SW 1271 (cell line): ENCODE measurements around the gene MTHFS.

Source experiments
- DNase-seq, 2 experiments: peaks; one replicate each; lab custom pipeline; 2025; lab: John Stamatoyannopoulos, UW

MTHFS gene

DNA sequence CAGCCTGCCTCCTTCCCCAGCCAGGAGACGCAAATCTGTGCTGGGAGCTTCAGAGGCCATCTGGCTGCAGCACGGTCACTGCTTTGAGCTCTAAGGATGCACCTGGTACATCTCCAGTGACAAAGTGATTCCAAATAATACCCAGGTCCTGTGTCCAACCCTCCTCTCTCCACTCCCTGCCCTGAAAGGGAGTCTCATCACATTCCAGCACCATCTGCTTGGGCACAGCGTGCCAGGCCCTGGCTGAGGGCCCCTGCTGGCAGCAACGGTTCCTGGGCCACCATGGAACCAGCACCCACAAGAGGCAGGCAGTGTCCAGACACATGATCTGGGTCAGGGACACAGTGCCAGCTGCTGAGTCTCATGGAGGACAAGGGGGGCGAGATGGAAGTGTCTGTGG, 81.3 kb downstream of the MTHFS start:
- no peak for DNase-seq

DNA sequence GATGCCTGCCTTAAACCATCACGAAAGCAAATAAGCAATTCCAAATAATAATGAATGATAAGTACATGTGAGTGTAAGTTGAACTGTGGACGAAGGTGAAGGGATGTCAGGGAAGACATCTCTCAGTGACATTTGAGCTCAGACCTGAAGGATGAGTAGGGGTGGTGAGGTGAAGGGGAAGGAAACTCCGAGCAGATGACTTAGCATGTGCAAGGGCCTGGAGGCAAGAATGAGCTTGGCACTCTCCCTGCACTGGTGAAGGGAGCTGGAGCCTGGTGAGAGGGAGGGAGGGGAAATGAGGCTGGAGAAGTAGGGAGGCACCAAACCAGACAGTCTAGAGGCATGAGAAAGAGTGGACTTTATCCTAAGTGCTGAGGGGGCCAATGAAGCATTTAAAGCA, 84.3 kb downstream of the MTHFS start:
- DNase-seq, result no peak

DNA sequence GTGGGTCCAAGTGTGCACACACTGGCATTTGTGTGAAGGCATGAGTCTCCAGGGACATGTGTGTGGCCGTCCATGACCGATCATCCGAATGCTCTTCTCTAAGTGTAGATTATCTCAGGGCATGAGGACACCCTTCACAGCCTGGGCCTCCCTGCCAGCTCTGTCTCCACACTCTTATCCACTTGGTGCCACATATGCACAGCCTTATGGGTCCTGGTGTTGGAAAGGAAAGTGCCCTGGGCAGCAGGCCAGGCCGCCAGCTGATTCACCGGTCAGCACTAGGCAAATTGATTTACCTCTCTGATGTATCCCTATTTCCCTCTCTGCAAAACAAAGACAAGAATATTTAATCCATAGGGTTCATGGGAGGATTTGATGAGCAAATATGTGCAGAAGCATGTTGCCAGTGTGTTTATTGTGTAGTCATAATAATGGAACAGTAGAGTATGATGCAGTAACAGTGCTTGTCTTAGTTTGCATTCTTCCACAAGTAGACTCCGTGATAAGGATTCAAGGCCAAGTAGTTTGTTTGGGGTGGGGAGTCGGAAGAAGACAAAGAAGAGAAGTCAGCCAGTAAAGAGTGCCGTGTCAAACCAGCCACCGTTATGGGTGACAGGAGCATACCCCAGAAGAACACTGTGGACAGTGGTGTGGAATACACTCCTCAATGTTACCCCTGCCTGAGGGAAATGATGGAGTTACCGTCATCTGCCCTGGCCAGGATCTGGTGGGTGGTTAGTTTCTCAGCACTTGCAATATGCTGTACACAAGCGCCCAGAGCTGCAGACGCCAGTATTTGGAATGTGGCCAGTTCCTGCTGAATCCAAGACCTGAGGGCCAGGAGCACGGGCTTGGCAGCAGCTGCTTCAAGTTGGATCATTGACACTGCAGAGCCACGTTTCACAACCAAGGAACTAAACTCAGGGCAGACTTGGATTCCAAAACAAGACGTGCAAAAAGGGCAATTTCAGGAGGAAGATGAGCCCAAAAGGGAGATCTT, 85.1 kb downstream of the MTHFS start:
- no peak for DNase-seq

DNA sequence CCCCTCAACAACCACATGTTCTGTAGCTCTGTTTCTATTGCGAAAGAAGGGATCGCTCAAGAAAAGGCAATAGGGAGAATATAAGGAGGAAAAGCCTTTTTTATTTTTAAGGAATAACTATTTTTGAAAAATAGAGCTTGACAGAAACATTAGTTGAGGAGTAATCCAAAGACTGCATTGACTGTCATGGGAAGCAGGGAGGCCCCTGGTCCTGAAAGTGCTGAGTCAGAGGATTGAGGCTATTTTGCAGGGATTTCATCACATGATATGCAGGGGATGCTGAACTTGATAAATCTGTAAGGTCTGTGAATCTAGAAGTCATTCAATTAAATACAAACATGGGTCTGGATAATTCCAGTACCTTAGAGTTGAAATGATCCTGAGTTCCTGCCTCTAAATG, 92.0 kb downstream of the MTHFS start:
- DNase-seq, result no peak

DNA sequence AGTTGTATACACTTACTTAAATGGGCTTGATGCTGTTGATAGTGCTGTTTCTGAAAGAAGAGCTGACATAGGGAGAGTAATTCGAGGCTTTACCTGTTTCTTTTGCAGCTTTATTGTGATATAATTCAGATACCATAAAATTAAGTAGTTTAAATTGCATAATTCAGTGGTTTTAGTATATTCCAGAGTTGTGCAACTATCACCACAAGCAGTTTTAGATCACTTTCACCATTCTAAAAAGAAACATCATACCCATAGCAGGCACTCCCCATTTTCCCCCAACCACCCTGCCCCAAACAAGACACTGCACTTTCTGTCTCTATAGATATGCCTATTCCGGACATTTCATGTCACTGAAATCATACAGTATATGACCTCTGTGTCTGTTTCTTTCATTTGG, 98.5 kb downstream of the MTHFS start:
- DNase-seq, result no peak
